Fibroblast of mammary gland (primary cell): Measurements from ENCODE around the gene PRMT3.
"Not testable (repeated sequence)": the region's sequence is repeated elsewhere in the genome, so short reads cannot be mapped to it uniquely, and the experiment has no call there.

Experiments used
- DNase-seq: peaks from one replicate; pipeline ENCODE4 v3.0.0-alpha.2; 2010; ENCODE audit warnings: low read depth
- H3K4me3 ChIP-seq: 2 replicates; pipeline ENCODE4 v1.5.1; 2011; ENCODE audit warnings: low read depth, mild to moderate bottlenecking, low read length, moderate library complexity; ENCODE audit not compliant: control insufficient read depth
- TF ChIP-seq, protein P1 (sequence below): conservative IDR thresholded peaks from 2 replicates; pipeline ENCODE4 v1.5.1; 2011; ENCODE audit warnings: low read depth, low read length, inconsistent platforms; ENCODE audit not compliant: control insufficient read depth, insufficient read depth

PRMT3 gene

DNA sequence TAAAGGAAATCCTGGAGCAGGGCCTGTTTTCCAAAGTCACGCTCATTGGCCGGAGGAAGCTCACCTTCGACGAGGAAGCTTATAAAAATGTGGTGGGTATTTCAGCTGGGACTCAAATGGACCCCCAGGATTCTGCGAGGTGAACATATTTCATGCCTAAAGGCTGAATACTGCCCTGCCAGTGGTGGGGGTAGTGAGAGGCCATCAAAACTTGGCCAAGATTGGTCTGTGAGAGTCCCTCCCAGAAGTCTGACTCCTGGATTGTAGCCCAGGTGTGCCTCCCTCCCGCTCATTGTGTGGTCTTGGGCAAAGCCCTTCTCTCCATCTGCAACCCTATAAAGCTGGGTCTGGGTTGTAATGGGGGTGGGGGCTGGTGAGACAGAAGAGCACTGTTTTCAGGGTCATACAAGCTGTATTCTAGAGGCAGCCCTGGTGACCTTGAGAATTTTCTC lies 23.1 kb upstream of the PRMT3 start:
- no peak for DNase-seq
- TF ChIP-seq, protein P1, sequence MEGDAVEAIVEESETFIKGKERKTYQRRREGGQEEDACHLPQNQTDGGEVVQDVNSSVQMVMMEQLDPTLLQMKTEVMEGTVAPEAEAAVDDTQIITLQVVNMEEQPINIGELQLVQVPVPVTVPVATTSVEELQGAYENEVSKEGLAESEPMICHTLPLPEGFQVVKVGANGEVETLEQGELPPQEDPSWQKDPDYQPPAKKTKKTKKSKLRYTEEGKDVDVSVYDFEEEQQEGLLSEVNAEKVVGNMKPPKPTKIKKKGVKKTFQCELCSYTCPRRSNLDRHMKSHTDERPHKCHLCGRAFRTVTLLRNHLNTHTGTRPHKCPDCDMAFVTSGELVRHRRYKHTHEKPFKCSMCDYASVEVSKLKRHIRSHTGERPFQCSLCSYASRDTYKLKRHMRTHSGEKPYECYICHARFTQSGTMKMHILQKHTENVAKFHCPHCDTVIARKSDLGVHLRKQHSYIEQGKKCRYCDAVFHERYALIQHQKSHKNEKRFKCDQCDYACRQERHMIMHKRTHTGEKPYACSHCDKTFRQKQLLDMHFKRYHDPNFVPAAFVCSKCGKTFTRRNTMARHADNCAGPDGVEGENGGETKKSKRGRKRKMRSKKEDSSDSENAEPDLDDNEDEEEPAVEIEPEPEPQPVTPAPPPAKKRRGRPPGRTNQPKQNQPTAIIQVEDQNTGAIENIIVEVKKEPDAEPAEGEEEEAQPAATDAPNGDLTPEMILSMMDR: no peak
- peak overlapping the region; percentile 51 for H3K4me3 ChIP-seq

GRCh38 chr11:20365465-20365864 lies 22.1 kb upstream of the PRMT3 start:
- H3K4me3 ChIP-seq, DNase-seq: not testable (repeated sequence)

- DNase-seq: peak; percentile 95
- TF ChIP-seq, protein P1: no peak
- H3K4me3 ChIP-seq: no peak overlapping the region
Measured at GRCh38 chr11:20367313-20367948, 20.1 kb upstream of the PRMT3 start.

GRCh38 chr11:20368438-20368837 lies 19.1 kb upstream of the PRMT3 start:
- H3K4me3 ChIP-seq: no peak overlapping the region
- TF ChIP-seq, protein P1: no peak
- DNase-seq: no peak

- DNase-seq: no peak
- no peak overlapping the region for H3K4me3 ChIP-seq
- TF ChIP-seq, protein P1: no peak
Measured at GRCh38 chr11:20369826-20370225, 17.7 kb upstream of the PRMT3 start.

DNA sequence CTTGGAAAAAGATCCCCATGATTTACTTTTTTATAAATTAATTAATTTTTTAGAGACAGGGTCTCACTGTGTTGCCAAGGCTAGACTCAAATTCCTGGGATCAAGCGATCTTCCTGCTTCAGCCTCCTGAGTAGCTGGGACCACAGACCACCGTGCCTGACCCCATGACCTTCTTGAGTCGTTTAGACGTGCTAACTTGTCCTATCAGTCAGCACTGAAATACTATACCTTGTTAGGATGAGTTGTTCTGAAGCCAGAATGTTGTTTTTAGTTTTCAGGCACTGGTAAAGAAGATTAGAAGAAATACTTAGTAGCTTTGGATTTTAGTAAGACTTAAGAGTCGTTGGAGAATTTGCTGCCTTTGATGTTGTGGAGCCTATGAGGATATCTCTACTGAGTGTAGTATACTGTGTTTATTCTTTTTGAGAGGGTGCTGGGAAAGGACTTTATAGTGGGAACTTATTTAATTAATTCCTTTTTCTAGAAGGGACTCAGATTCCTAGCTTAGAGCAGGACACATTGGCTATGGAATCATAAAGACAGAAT lies 15.4 kb upstream of the PRMT3 start:
- no peak for DNase-seq
- TF ChIP-seq, protein P1: no peak

GRCh38 chr11:20373147-20373546 lies 14.4 kb upstream of the PRMT3 start:
- DNase-seq: no peak
- TF ChIP-seq, protein P1: no peak
- H3K4me3 ChIP-seq: no peak overlapping the region

More for the DNA sequence above, 15.4 kb upstream of the PRMT3 start:
- H3K4me3 ChIP-seq: no peak overlapping the region
